GM12865 (cell line): ENCODE data around the gene TMEM132C.

Source experiments
- DNase-seq: peaks from one replicate; pipeline ENCODE4 v3.0.0; 2010; ENCODE audit warnings: low read depth
- H3K4me3 ChIP-seq: 2 replicates; pipeline ENCODE4 v1.5.1; 2011; ENCODE audit warnings: mild to moderate bottlenecking, low read depth, low read length, control low read depth
- CTCF ChIP-seq: IDR thresholded peaks from 2 replicates; pipeline ENCODE4 v1.5.1; 2011; ENCODE audit warnings: low read length, control low read depth, low read depth, inconsistent platforms; ENCODE audit not compliant: insufficient read depth; ENCODE audit errors: missing control alignments

Gene TMEM132C

GRCh38 chr12:128265566-128265965, 1.4 kb upstream of the TMEM132C start:
- no peak for TF ChIP-seq CTCF
- no peak for DNase-seq
- no peak overlapping the region for H3K4me3 ChIP-seq

GRCh38 chr12:128266086-128266485, 884 bp upstream of the TMEM132C start:
- H3K4me3 ChIP-seq = no peak overlapping the region
- no peak for DNase-seq
- TF ChIP-seq CTCF = no peak

- no peak overlapping the region for H3K4me3 ChIP-seq
- no peak for TF ChIP-seq CTCF
- no peak for DNase-seq
Observed at GRCh38 chr12:128266541-128267130, 334 bp upstream of the TMEM132C start.

GRCh38 chr12:128267651-128268378, 845 bp downstream of the TMEM132C start:
- DNase-seq = no peak
- TF ChIP-seq CTCF = no peak
- no peak overlapping the region for H3K4me3 ChIP-seq

DNA sequence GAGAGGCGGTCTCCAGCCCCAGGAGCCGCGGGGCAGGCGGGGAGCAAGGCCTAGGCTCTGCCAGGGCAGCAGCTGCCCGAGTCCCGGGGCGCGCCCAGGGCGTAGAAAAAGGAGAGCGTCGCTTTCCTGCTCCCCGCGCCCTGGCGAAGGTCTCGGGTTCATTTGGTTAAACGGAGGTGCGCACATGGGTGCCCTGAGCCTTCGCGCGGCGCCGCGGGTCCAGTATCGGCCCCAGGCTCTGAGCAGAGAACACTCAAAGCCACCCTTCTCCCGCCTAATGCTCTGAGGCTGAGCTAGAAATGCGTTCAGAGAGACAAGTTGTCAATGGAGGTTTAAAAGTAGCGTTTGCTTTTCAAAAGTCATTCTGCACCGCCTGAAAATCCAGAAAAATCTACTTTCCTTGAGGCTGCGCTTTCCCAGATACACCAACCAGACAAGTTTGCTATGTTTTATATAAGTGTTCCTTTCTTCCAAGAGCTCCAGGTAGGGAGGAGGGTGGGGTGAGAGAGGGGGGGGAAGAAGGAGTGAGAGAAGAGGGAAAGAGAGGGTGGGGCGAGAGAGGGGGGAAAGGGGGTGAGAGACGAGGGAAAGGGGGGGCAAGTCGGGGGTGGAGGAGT, 1.5 kb downstream of the TMEM132C start:
- no peak overlapping the region for H3K4me3 ChIP-seq
- TF ChIP-seq CTCF = no peak
- DNase-seq = no peak

GRCh38 chr12:128269181-128269591, 2.2 kb downstream of the TMEM132C start:
- H3K4me3 ChIP-seq = no peak overlapping the region
- no peak for DNase-seq
- no peak for TF ChIP-seq CTCF

DNA sequence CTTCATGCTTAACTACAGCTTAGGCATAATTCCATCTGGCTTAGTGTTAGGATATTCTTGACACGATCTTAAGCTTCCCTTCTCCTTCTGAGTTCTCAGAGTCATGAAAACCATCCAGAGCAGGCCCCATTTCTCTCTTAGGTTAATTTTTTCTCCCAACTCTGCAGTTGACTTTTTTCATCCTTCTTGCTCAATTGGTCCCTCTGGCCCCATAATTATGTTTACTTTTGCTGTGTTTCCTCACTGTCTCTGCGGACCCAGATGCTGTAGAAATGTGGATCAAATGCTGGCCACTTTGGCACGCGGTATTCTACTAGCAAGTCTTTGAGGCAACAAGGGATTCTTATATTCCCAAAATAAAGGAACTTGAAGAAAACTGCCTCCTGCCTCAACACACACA, 9.5 kb downstream of the TMEM132C start:
- TF ChIP-seq CTCF = no peak
- DNase-seq = no peak
- no peak overlapping the region for H3K4me3 ChIP-seq
